Measurements from ENCODE around the gene NPAS2. TPM values are rescaled to one million over a fixed set of nuclear protein-coding genes. Genes with fewer than 3 reads are reported as not detected.

NPAS2 gene
- total RNA-seq, 1 donor from 2014 or later = 5.5 TPM

GRCh38 chr2:100821911-100822265 lies 1.9 kb downstream of the NPAS2 start:
- FAIRE-seq = no peak

GRCh38 chr2:100822587-100823248 lies 2.8 kb downstream of the NPAS2 start:
- peaks cover 6% of the 10 kb centered on the region for H3K4me1 Mint-ChIP-seq (ENCODE audit: low read depth, unreplicated experiment)
- peaks cover 4% of the 10 kb centered on the region for H3K36me3 Mint-ChIP-seq (ENCODE audit: low read depth, unreplicated experiment)
- H3K4me3 Mint-ChIP-seq (ENCODE audit: unreplicated experiment) = no peak overlapping the region
- DNase-seq (ENCODE audit: low read depth) (peak; percentile 42), FAIRE-seq (peak; percentile 39)
- Histone ChIP-seq H3K36me3 (ENCODE audit: insufficient read depth, low read length) (no peaks in the 10 kb centered on the region), H3K4me3 (ENCODE audit: insufficient read depth, low read depth, low read length) (peak overlapping the region; percentile 8), H3K27me3 (ENCODE audit: insufficient read depth, low read length) (no peaks in the 10 kb centered on the region), H3K27ac (ENCODE audit: low read depth, low read length) (no peak overlapping the region), H3K4me2 (ENCODE audit: low read length) (peak overlapping the region; percentile 94), H3K79me2 (ENCODE audit: insufficient read depth, low read length) (peaks cover 45% of the 10 kb centered on the region), H3K9me3 (ENCODE audit: insufficient read depth, low read depth, low read length) (no peaks in the 10 kb centered on the region), H2AFZ (ENCODE audit: low read depth, low read length) (no peak overlapping the region), H3K9ac (ENCODE audit: low read length) (no peak overlapping the region), H3K4me1 (ENCODE audit: insufficient read depth, low read length) (peaks cover 20% of the 10 kb centered on the region), H4K20me1 (ENCODE audit: insufficient read depth, low read length) (peaks cover 34% of the 10 kb centered on the region)
- no peak overlapping the region for H3K27ac Mint-ChIP-seq (ENCODE audit: unreplicated experiment)
- TF ChIP-seq, protein P1, sequence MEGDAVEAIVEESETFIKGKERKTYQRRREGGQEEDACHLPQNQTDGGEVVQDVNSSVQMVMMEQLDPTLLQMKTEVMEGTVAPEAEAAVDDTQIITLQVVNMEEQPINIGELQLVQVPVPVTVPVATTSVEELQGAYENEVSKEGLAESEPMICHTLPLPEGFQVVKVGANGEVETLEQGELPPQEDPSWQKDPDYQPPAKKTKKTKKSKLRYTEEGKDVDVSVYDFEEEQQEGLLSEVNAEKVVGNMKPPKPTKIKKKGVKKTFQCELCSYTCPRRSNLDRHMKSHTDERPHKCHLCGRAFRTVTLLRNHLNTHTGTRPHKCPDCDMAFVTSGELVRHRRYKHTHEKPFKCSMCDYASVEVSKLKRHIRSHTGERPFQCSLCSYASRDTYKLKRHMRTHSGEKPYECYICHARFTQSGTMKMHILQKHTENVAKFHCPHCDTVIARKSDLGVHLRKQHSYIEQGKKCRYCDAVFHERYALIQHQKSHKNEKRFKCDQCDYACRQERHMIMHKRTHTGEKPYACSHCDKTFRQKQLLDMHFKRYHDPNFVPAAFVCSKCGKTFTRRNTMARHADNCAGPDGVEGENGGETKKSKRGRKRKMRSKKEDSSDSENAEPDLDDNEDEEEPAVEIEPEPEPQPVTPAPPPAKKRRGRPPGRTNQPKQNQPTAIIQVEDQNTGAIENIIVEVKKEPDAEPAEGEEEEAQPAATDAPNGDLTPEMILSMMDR (IDR thresholded peaks at IDR 0.05; ENCODE audit: insufficient read depth, low read depth, low read length) = no peak
- TF ChIP-seq EZH2 (IDR thresholded peaks at IDR 0.05; ENCODE audit: insufficient read depth, low read length) = no peak
- H3K27me3 Mint-ChIP-seq (ENCODE audit: low read depth, unreplicated experiment) = peaks cover 26% of the 10 kb centered on the region
- no peaks in the 10 kb centered on the region for H3K9me3 Mint-ChIP-seq (ENCODE audit: unreplicated experiment)

More at GRCh38 chr2:100821911-100822265, 1.9 kb downstream of the NPAS2 start:
- peaks cover 4% of the 10 kb centered on the region for H3K36me3 Mint-ChIP-seq (ENCODE audit: low read depth, unreplicated experiment)
- H3K9ac ChIP-seq (ENCODE audit: low read length) = peak overlapping the region; percentile 87
- no peaks in the 10 kb centered on the region for H3K9me3 Mint-ChIP-seq (ENCODE audit: unreplicated experiment)
- no peaks in the 10 kb centered on the region for H3K36me3 ChIP-seq (ENCODE audit: insufficient read depth, low read length)
- H3K4me1 Mint-ChIP-seq (ENCODE audit: low read depth, unreplicated experiment) = peaks cover 9% of the 10 kb centered on the region
- no peak overlapping the region for H3K27ac Mint-ChIP-seq (ENCODE audit: unreplicated experiment)
- DNase-seq (ENCODE audit: low read depth) = no peak
- H4K20me1 ChIP-seq (ENCODE audit: insufficient read depth, low read length) = peaks cover 34% of the 10 kb centered on the region
- H2AFZ ChIP-seq (ENCODE audit: low read depth, low read length) = no peak overlapping the region
- H3K27me3 ChIP-seq (ENCODE audit: insufficient read depth, low read length) = no peaks in the 10 kb centered on the region
- peaks cover 26% of the 10 kb centered on the region for H3K27me3 Mint-ChIP-seq (ENCODE audit: low read depth, unreplicated experiment)
- H3K4me2 ChIP-seq (ENCODE audit: low read length) = peak overlapping the region; percentile 94
- H3K79me2 ChIP-seq (ENCODE audit: insufficient read depth, low read length) = peaks cover 38% of the 10 kb centered on the region
- H3K27ac ChIP-seq (ENCODE audit: low read depth, low read length) = no peak overlapping the region
- H3K9me3 ChIP-seq (ENCODE audit: insufficient read depth, low read depth, low read length) = no peaks in the 10 kb centered on the region
- H3K4me3 ChIP-seq (ENCODE audit: insufficient read depth, low read depth, low read length) = peak overlapping the region; percentile 59
- H3K4me3 Mint-ChIP-seq (ENCODE audit: unreplicated experiment) = peak overlapping the region; percentile 85
- TF ChIP-seq, protein P1 (IDR thresholded peaks at IDR 0.05; ENCODE audit: insufficient read depth, low read depth, low read length) = no peak
- no peak for TF ChIP-seq EZH2 (IDR thresholded peaks at IDR 0.05; ENCODE audit: insufficient read depth, low read length)
- peaks cover 22% of the 10 kb centered on the region for H3K4me1 ChIP-seq (ENCODE audit: insufficient read depth, low read length)

Measured in astrocyte (in vitro differentiated cells and primary cell).